GM23338 (cell line): Measurements from ENCODE around the gene ZNF648. TPM values are rescaled to one million over a fixed set of nuclear protein-coding genes. Genes with fewer than 3 reads are reported as not detected.
A peak's percentile ranks its signal among the peaks of the same experiment; 100 is the strongest.

Source experiments
- ATAC-seq: fragments of 200-7000 bp; cut with Tn5 transposase; 3 replicates; pipeline ENCODE4 v1.9.1; 2020
- DNase-seq: peaks from one replicate; pipeline ENCODE4 v3.0.0-alpha.2; 2015; ENCODE audit warnings: low spot score
- H2AFZ ChIP-seq: fragments of 200-600 bp; sonication (generic); 2 replicates; pipeline ENCODE4 v1.8.0; 2016; ENCODE audit warnings: antibody characterized with exemption, mild to moderate bottlenecking, moderate library complexity
- H3F3A ChIP-seq: fragments of 200-600 bp; sonication (generic); replicated peaks from 2 replicates; pipeline ENCODE4 v1.8.0; 2017; ENCODE audit warnings: antibody characterized with exemption, mixed run types, low read depth
- H3K27ac ChIP-seq: fragments of 200-600 bp; sonication (generic); 2 replicates; pipeline ENCODE4 v1.6.1; 2016; ENCODE audit warnings: low read depth
- H3K27me3 ChIP-seq: fragments of 200-600 bp; sonication (generic); 2 replicates; pipeline ENCODE4 v1.8.0; 2016; ENCODE audit warnings: mild to moderate bottlenecking, mixed run types, moderate library complexity; ENCODE audit not compliant: insufficient read depth
- H3K36me3 ChIP-seq: fragments of 200-600 bp; sonication (generic); 2 replicates; pipeline ENCODE4 v1.8.0; 2016; ENCODE audit warnings: mild to moderate bottlenecking; ENCODE audit not compliant: insufficient read depth
- H3K4me1 ChIP-seq: fragments of 200-600 bp; sonication (generic); 2 replicates; pipeline ENCODE4 v1.8.0; 2016; ENCODE audit warnings: mild to moderate bottlenecking, moderate library complexity; ENCODE audit not compliant: insufficient read depth
- H3K4me2 ChIP-seq: fragments of 200-600 bp; sonication (generic); 2 replicates; pipeline ENCODE4 v1.7.1; 2017; ENCODE audit warnings: mixed run types
- H3K4me3 ChIP-seq: fragments of 200-600 bp; sonication (generic); 2 replicates; pipeline ENCODE4 v1.6.1; 2016; ENCODE audit warnings: mixed run types
- H3K79me2 ChIP-seq: fragments of 200-600 bp; sonication (generic); replicated peaks from 2 replicates; pipeline ENCODE4 v1.8.0; 2017; ENCODE audit warnings: mild to moderate bottlenecking; ENCODE audit not compliant: insufficient read depth
- H3K9me2 ChIP-seq: fragments of 200-600 bp; sonication (generic); 2 replicates; pipeline ENCODE4 v1.8.0; 2017; ENCODE audit not compliant: insufficient read depth
- H4K20me1 ChIP-seq: fragments of 200-600 bp; sonication (generic); replicated peaks from 2 replicates; pipeline ENCODE4 v1.8.0; 2017; ENCODE audit warnings: mild to moderate bottlenecking; ENCODE audit not compliant: insufficient read depth
- H3K27ac Mint-ChIP-seq: 2 replicates; pipeline ENCODE4 v1.8.0; 2020; ENCODE audit warnings: inconsistent platforms, mild to moderate bottlenecking, moderate library complexity, mixed read lengths
- H3K27me3 Mint-ChIP-seq: 3 replicates; pipeline ENCODE4 v1.8.0; 2022; ENCODE audit warnings: low read depth, mild to moderate bottlenecking, moderate library complexity, mixed read lengths, inconsistent platforms; ENCODE audit not compliant: insufficient read depth, poor library complexity
- H3K36me3 Mint-ChIP-seq: 3 replicates; pipeline ENCODE4 v1.8.0; 2021; ENCODE audit warnings: low read depth, mild to moderate bottlenecking, inconsistent platforms, moderate library complexity, mixed read lengths
- H3K4me1 Mint-ChIP-seq: 3 replicates; pipeline ENCODE4 v1.8.0; 2020; ENCODE audit warnings: mild to moderate bottlenecking, inconsistent platforms, mixed read lengths
- H3K4me3 Mint-ChIP-seq: 3 replicates; pipeline ENCODE4 v1.8.0; 2021; ENCODE audit warnings: moderate library complexity, mild to moderate bottlenecking, inconsistent platforms, mixed read lengths
- H3K9me3 Mint-ChIP-seq: 3 replicates; pipeline ENCODE4 v1.8.0; 2020; ENCODE audit warnings: moderate library complexity, mild to moderate bottlenecking, inconsistent platforms, mixed read lengths
- CREB1 ChIP-seq: fragments of 250-450 bp; sonication (Bioruptor Pico); IDR thresholded peaks from 2 replicates; pipeline ENCODE4 v1.5.0; 2020; ENCODE audit warnings: low read depth, mild to moderate bottlenecking, moderate library complexity
- CTCF ChIP-seq, 2 experiments: fragments of 200-600 bp in 1 of 2; sonication (generic) in 1 of 2; conservative IDR thresholded peaks; 2 replicates each; pipeline versions ENCODE4 v1.5.1 to v1.6.1; 2016 to 2017; ENCODE audit warnings: antibody characterized with exemption in 2 of 2, low read depth in 2 of 2, mild to moderate bottlenecking in 2 of 2, moderate library complexity in 1 of 2
- ETS1 ChIP-seq: IDR thresholded peaks from 2 replicates; pipeline ENCODE4 v1.6.1; 2016; ENCODE audit warnings: antibody characterized with exemption
- EZH2 ChIP-seq: fragments of 200-600 bp; sonication (generic); IDR thresholded peaks from one replicate; pipeline ENCODE4 v1.8.0; 2017; ENCODE audit warnings: antibody characterized with exemption, mild to moderate bottlenecking, low read depth; ENCODE audit not compliant: unreplicated experiment
- POLR2AphosphoS5 ChIP-seq: IDR thresholded peaks from 2 replicates; pipeline ENCODE4 v1.6.1; 2016; ENCODE audit warnings: antibody characterized with exemption, low read depth
- REST ChIP-seq: IDR thresholded peaks from one replicate; pipeline ENCODE4 v1.6.1; 2018; ENCODE audit warnings: antibody characterized with exemption; ENCODE audit not compliant: unreplicated experiment
- ZNF114 ChIP-seq: fragments of 250-450 bp; sonication (Bioruptor Pico); IDR thresholded peaks from 2 replicates; pipeline ENCODE4 v1.5.0; 2020; ENCODE audit warnings: mild to moderate bottlenecking, moderate library complexity
- polyA plus RNA-seq: library from polyadenylated mRNA; unstranded; fragments of >200 nt; fragmentation: Nextera tagmentation; extraction: Ambion mirVana; gene quantifications from 2 replicates; pipeline ENCODE4 v1.2.1, GENCODE V29; 2016
- total RNA-seq: library from RNA; depleted of rRNA; stranded (reverse); fragments of >200 nt; shearing (Covaris generic); gene quantifications from 2 replicates; pipeline ENCODE4 v1.2.3, GENCODE V29; 2014

ZNF648 gene
- total and polyA plus RNA-seq, 2 experiments from 2014 or later, result 0.24 to 1.2 TPM

- TF ChIP-seq EZH2 (no peak), POLR2AphosphoS5 (no peak), ZNF114 (CRISPR knock-in tag) (no peak), CREB1 (no peak), CTCF (conservative IDR thresholded peaks at IDR 0.05; ENCODE audit: low read depth in 2 of 2) (peak in 1 of 2 experiments; percentile 15; a peak in 1 of 4 replicates)
- no peak overlapping the region for H3K4me3 Mint-ChIP-seq
- no peaks in the 10 kb centered on the region for H4K20me1 ChIP-seq
- H3K27ac Mint-ChIP-seq, result no peak overlapping the region
- ATAC-seq, result no peak
- H3K36me3 Mint-ChIP-seq, result no peaks in the 10 kb centered on the region
- H3K4me3 ChIP-seq, result no peak overlapping the region
- 0 out of 2 replicates have a peak, but pooled peaks cover 7% of the 10 kb centered on the region for H3K27me3 ChIP-seq
- peaks cover 6% of the 10 kb centered on the region; the same call in 1 of the 2 replicates for H3K4me1 ChIP-seq
- no peaks in the 10 kb centered on the region; the same call in 1 of the 2 replicates for H3K36me3 ChIP-seq
- no peaks in the 10 kb centered on the region for H3K9me2 ChIP-seq
- no peaks in the 10 kb centered on the region for H3K79me2 ChIP-seq
- peaks cover 7% of the 10 kb centered on the region; the same call in 2 of the 3 replicates for H3K4me1 Mint-ChIP-seq
- H3K27me3 Mint-ChIP-seq, result peaks cover 2% of the 10 kb centered on the region
- no peak overlapping the region for H2AFZ ChIP-seq
- no peaks in the 10 kb centered on the region for H3F3A ChIP-seq
- DNase-seq, result no peak
- no peak overlapping the region for H3K4me2 ChIP-seq
- no peak overlapping the region for H3K27ac ChIP-seq
- H3K9me3 Mint-ChIP-seq, result peaks cover 4% of the 10 kb centered on the region; the same call in 1 of the 3 replicates
Observed at GRCh38 chr1:182065126-182065845, 3.8 kb upstream of the ZNF648 start.

- Histone ChIP-seq H3K4me3 (no peak overlapping the region), H3K27ac (no peak overlapping the region), H3K36me3 (no peaks in the 10 kb centered on the region; the same call in 1 of the 2 replicates), H3K4me1 (peaks cover 6% of the 10 kb centered on the region; the same call in 1 of the 2 replicates), H3K9me2 (no peaks in the 10 kb centered on the region), H3F3A (no peaks in the 10 kb centered on the region), H4K20me1 (no peaks in the 10 kb centered on the region), H3K27me3 (0 out of 2 replicates have a peak, but pooled peaks cover 4% of the 10 kb centered on the region), H2AFZ (no peak overlapping the region), H3K79me2 (no peaks in the 10 kb centered on the region), H3K4me2 (no peak overlapping the region)
- no peaks in the 10 kb centered on the region for H3K36me3 Mint-ChIP-seq
- peaks cover 7% of the 10 kb centered on the region; the same call in 2 of the 3 replicates for H3K4me1 Mint-ChIP-seq
- TF ChIP-seq REST (no peak), ETS1 (no peak), EZH2 (no peak)
- peaks cover 2% of the 10 kb centered on the region for H3K27me3 Mint-ChIP-seq
- no peak for ATAC-seq
- H3K4me3 Mint-ChIP-seq, result no peak overlapping the region
- H3K9me3 Mint-ChIP-seq, result peaks cover 4% of the 10 kb centered on the region; the same call in 1 of the 3 replicates
- no peak for DNase-seq
- H3K27ac Mint-ChIP-seq, result no peak overlapping the region
Observed at GRCh38 chr1:182064611-182065010, 3.1 kb upstream of the ZNF648 start.
